D341Med (cell line): Measurements from ENCODE around the gene SLC45A1.
"Not testable (repeated sequence)": the region's sequence is repeated elsewhere in the genome, so short reads cannot be mapped to it uniquely, and the experiment has no call there.

Experiments
- DNase-seq: peaks from one replicate; pipeline ENCODE4 v3.0.0; 2012; ENCODE audit warnings: low spot score

SLC45A1 gene

GRCh38 chr1:8367571-8368194, 49.8 kb downstream of the SLC45A1 start:
- DNase-seq, result no peak

GRCh38 chr1:8368956-8369639, 51.2 kb downstream of the SLC45A1 start:
- no peak for DNase-seq

GRCh38 chr1:8370046-8370881, 52.4 kb downstream of the SLC45A1 start:
- no peak for DNase-seq

GRCh38 chr1:8370905-8371315, 53.0 kb downstream of the SLC45A1 start:
- no peak for DNase-seq

GRCh38 chr1:8371372-8371991, 53.6 kb downstream of the SLC45A1 start:
- DNase-seq, result no peak

GRCh38 chr1:8373125-8373524, 55.2 kb downstream of the SLC45A1 start:
- DNase-seq, result no peak

GRCh38 chr1:8373581-8374241, 55.8 kb downstream of the SLC45A1 start:
- DNase-seq, result peak; percentile 70

GRCh38 chr1:8374356-8374755, 56.4 kb downstream of the SLC45A1 start:
- no peak for DNase-seq

GRCh38 chr1:8374812-8375211, 56.9 kb downstream of the SLC45A1 start:
- peak; percentile 60 for DNase-seq

GRCh38 chr1:8376358-8376840, 58.5 kb downstream of the SLC45A1 start:
- DNase-seq, result no peak

GRCh38 chr1:8377271-8377981, 59.5 kb downstream of the SLC45A1 start:
- DNase-seq, result no peak

- DNase-seq, result no peak
Measured at GRCh38 chr1:8378178-8378577, 60.3 kb downstream of the SLC45A1 start.

- DNase-seq, result no peak
Measured at GRCh38 chr1:8378981-8379470, 61.1 kb downstream of the SLC45A1 start.

- DNase-seq, result no peak
Measured at GRCh38 chr1:8379513-8380186, 61.7 kb downstream of the SLC45A1 start.

- not testable (repeated sequence) for DNase-seq
Measured at GRCh38 chr1:8380310-8380709, 62.4 kb downstream of the SLC45A1 start.

GRCh38 chr1:8381618-8382017, 63.7 kb downstream of the SLC45A1 start:
- no peak for DNase-seq

- no peak for DNase-seq
Measured at GRCh38 chr1:8382051-8382505, 64.2 kb downstream of the SLC45A1 start.

- DNase-seq, result no peak
Measured at GRCh38 chr1:8382608-8383505, 64.9 kb downstream of the SLC45A1 start.

GRCh38 chr1:8384088-8384487, 66.2 kb downstream of the SLC45A1 start:
- DNase-seq, result no peak
